GM12891 (cell line): ENCODE measurements around the gene KIT.

ENCODE experiments used
- POLR2A ChIP-seq: IDR thresholded peaks from 2 replicates; pipeline ENCODE4 v1.6.1; 2011; ENCODE audit warnings: low read depth, low read length, control low read depth
- SPI1 ChIP-seq: IDR thresholded peaks from 2 replicates; pipeline ENCODE4 v1.6.1; 2011; ENCODE audit warnings: low read depth, low read length, control low read depth

GRCh38 chr4:54632537-54632936 is 25.2 kb upstream of the KIT start:
- TF ChIP-seq POLR2A: no peak
- TF ChIP-seq SPI1: no peak
